GM18499 (cell line): ENCODE data around the gene CCDC146.
A peak's percentile ranks its signal among the peaks of the same experiment; 100 is the strongest.
"Not testable (repeated sequence)": the region's sequence is repeated elsewhere in the genome, so short reads cannot be mapped to it uniquely, and the experiment has no call there.

ENCODE experiments used
- ATAC-seq: cut with Tn5 transposase; IDR thresholded peaks from one replicate; pipeline ENCODE4 v1.9.1; 2021; ENCODE audit warnings: moderate number of reproducible peaks; ENCODE audit not compliant: insufficient read depth, unreplicated experiment

CCDC146 gene, protein sequence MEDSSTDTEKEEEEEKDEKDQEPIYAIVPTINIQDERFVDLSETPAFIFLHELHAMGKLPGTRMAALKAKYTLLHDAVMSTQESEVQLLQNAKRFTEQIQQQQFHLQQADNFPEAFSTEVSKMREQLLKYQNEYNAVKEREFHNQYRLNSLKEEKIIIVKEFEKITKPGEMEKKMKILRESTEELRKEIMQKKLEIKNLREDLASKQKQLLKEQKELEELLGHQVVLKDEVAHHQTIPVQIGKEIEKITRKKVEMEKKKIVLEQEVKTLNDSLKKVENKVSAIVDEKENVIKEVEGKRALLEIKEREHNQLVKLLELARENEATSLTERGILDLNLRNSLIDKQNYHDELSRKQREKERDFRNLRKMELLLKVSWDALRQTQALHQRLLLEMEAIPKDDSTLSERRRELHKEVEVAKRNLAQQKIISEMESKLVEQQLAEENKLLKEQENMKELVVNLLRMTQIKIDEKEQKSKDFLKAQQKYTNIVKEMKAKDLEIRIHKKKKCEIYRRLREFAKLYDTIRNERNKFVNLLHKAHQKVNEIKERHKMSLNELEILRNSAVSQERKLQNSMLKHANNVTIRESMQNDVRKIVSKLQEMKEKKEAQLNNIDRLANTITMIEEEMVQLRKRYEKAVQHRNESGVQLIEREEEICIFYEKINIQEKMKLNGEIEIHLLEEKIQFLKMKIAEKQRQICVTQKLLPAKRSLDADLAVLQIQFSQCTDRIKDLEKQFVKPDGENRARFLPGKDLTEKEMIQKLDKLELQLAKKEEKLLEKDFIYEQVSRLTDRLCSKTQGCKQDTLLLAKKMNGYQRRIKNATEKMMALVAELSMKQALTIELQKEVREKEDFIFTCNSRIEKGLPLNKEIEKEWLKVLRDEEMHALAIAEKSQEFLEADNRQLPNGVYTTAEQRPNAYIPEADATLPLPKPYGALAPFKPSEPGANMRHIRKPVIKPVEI

DNA sequence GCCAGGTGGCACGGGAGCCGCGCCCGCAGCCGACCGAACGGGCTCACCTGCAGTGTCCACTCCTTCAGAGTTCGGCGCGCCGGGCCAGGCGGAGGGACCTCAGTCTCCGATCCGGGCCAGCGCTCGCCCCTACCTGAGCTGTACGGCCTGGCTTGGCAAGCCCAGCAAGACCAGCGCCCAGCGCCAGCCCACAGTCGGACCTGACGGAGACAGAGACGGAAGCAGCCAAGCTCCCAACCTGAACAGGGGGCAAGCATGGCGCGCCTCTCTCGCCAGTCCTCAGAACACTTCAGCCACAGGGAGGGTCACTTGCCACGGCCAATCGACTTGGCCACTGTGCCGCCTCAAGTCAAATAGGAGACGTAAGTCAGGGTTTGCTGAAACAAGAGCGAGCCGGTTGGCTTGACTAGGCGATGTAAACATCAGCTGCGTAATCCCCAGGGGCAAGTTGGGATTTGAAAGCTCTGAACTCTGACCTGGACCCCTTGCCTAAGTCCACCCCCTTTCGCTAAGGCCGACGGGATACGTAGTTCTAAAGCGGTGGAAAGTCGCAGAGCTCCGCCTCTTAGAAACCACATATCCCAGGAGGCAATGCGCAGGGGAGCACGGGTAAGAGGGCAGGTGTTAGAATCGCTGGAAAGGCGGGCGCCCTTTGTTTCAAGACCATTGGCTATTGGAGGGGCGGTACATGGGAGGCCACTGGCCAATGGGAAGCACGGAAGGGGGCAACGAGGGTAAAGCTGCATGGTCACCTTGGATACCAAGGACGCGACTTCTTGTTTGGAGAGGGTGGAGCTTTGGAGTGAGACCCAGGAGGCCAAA is at the start of gene CCDC146:
Gene CCDC146, plus strand, starts transcription at position 756 of the 822 bp plus-strand sequence. CDS start 45,054 bp downstream, outside the sequence.
- peak; percentile 93 for ATAC-seq

DNA sequence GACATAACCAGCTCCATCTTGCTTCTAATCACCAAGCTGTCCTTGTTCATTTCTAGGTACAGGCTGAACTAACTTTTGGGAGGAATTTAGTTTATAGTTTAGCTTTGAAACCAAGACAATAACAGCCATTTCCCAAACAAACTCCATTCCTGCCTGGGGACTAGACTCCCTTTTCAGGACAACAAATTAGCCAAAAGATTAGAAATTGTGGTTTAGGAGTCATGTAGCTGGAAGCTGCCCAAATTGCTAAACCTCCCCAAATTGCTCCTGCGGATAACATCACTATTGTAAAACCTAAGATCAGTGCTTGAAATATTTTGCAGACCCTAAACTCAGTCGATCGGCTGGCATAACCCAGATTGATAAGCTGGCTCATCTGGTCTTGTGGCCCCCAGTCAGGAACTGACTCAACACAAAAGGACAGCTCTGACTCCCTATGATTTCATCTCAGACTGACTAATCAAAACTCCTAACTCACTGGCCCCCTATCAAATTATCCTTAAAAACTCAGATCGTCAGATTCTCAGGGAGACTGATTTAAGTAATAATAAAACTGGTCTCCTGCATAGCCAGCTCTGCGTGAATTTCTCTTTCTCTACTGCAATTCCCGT is 47.5 kb upstream of the CCDC146 start:
- ATAC-seq, result not testable (repeated sequence)

DNA sequence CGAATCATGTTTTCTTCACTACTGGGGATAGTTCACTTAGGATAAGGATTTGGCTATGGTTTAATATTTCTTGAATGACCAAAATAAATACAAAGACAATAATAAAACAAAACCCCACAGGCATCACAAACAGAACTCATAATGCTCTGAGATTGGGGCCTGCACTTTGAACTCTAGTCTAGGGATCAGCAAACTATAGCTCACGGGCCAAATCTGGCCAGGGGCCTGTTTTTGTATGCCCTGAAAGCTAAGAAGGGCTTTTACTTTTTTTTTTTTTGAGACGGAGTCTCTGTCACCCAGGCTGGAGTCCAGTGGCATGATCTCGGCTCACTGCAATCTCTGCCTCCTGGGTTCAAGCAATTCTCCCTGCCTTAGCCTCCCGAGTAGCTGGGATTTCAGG is 45.4 kb upstream of the CCDC146 start:
- ATAC-seq, result not testable (repeated sequence)

DNA sequence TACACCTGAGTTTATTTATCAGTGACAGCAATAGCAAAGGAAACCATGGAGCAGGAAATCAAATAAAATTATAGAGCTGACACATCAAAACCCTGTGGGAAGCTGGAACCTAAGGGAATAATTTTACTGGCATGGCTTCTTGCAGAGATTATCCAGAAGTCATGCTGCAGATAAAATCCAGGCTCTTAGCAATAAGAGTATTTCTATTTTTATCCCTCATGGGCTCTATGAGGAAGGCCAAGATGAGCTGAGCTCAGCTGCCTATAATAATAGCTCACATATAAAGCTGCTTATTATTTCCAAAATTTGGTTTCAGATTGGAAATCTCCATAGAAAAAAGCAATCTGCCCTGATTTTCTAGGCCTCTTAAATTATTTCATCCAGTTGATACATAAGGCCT is 43.3 kb upstream of the CCDC146 start:
- not testable (repeated sequence) for ATAC-seq

DNA sequence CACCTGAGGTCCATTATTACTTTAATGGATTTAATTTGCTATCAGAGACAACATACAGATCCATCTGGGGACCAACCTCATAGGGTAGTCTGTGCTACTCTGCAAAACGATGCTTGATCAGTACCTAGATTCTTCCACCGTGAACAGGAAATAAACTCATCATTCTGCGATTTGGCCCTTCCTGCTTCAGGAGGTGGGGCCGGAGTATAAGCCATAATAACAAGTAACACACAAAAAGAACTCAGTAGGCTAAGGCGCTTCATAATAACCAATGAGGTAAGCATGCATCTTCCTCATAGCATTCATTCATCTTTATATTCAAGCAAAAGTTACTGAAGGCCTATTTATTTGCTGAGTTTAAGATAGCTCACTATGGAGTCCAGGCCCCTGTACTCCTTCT is 42.8 kb upstream of the CCDC146 start:
- ATAC-seq, result not testable (repeated sequence)

DNA sequence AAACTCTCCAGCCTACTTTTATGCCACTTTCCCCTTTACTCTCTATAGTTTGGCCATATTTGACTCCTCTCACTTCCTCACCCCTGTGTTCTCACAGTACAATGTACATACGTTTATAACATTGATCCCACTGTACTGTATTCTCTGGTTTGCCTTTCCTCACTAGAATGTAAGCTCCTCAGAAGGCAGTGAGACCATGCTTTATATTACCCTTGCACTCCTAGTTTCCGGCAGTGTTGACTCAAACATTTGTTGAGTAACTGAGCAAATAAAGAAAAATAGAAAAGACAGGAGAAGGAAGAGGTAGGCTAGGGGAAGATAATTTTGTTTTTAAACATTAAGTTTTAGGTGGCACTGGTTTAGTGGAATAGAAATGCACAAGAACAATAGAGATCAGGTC is 42.2 kb upstream of the CCDC146 start:
- not testable (repeated sequence) for ATAC-seq

DNA sequence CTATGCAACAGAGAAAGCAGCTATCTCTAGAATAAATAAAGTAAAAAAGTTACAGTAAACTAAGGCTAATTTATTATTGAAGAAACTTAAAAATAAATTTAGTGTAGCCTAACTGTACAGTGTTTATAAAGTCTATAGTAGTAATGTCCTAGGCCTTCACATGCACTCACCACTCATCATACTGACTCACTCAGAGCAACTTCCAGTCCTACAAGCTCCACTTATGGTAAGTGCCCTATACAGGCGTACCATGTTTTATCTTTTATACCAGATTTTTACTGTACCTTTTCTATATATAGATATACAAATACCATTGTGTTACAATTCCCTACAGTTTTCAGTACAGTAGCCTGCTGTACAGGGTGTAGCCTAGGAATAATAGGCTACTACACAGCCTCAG is 40.2 kb upstream of the CCDC146 start:
- ATAC-seq, result not testable (repeated sequence)

DNA sequence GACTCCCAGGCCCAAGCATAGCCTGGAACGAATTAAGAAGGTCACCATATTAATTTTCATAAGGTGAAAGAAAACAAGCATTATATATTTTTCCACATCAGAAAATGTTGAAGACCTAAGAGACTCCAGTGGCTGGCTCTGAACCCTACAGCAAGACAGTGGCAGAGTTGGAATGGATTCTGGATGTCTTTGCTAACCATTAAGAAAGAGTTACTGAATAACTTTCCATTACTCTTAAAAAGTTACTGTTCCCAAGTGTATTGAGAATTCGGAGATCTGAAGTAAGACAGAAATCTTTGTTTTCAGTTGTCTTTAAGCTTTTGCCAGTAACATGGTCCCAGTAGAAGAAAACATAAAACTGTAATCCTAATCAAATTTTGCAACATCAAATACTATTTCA is 30.1 kb upstream of the CCDC146 start:
- not testable (repeated sequence) for ATAC-seq

DNA sequence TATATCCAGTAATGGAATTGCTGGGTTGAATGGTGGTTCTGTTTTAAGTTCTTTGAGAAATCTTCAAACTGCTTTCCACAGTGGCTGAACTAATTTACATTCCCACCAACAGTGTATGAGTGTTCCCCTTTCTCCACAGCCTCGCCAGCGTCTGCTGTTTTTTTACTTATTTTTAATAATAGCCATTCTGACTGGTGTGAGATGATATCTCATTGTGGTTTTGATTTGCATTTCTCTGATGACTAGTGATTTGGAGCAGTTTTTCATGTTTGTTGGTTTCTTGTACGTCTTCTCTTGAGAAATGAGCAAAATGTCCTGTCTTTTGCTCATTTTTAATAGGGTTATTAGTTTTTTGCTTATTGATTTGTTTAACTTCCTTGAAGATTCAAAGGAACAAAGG is 21.9 kb upstream of the CCDC146 start:
- not testable (repeated sequence) for ATAC-seq

DNA sequence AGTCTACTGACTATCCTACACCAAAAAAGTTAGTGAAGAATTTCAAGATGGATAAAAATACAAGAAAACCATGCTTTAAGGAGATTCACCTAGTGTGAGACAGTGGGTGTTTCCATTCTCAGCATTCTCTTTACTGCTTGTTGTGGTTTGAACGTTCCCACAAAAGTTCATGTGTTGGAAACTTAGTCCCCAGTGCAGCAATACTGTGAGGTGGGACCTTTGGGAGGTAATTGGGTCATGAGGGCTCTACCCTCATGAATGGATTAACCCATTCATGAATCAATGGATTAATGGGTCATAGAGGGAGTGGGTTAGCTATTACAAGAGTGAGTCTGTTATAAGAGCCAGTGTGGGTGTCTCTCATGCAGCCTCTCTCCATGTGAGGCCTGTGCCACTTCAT is 21.2 kb upstream of the CCDC146 start:
- not testable (repeated sequence) for ATAC-seq

DNA sequence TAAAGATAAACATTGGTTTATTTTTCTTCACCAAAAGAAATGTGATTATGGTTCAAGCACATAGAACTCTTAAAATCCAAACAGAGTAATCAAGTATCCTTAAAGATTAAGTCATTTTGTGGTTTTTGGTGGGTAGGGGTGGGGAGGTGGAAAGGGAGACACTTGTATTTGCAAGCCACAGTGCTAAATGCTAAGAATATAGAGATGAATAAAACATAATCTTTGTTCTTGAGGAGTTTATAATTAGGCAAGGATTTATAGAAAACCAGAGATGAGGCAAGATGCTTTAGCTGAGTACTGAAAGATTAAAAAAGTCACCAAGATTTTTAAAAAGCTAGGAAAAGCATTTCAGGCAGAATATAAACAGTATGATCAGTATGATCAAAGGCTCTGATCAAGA is 19.7 kb upstream of the CCDC146 start:
- ATAC-seq, result not testable (repeated sequence)

DNA sequence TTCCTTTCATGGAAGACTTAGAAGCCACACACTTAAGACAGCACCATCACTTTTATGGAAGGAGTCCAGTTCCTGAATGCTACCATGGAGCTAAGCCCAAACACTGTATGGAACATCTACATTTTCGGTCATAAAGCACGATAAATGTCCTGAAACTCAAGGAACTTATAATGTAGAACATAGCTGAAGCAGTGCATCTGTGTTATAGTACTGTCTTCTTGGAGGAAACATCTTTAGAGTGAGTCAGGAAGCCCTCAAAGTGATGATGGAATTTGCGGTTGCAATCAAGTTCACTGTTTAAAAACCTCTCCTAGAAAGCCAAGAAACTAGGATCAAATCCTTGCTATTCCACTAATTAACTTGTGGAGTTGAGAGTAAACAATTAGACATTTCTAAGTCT is 16.5 kb upstream of the CCDC146 start:
- ATAC-seq, result not testable (repeated sequence)

DNA sequence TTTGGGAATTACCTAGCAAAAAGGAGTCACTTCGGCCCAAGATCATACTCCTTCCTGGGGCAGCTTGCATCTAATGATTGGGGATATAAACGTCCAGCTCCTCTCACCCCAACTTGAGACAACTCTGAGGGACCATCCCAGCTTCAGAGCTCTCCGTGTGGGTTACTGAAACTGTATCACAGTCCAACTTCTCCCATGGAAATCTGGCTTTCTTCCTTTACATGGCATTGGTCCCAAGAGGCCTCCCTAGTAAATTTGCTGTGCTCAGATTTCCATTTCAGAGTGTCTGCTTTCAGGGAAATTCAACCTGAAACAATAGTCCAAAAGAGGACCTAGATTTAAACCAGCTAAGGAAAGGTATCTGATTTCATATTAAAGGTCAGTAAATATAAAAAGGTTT is 14.8 kb upstream of the CCDC146 start:
- not testable (repeated sequence) for ATAC-seq

DNA sequence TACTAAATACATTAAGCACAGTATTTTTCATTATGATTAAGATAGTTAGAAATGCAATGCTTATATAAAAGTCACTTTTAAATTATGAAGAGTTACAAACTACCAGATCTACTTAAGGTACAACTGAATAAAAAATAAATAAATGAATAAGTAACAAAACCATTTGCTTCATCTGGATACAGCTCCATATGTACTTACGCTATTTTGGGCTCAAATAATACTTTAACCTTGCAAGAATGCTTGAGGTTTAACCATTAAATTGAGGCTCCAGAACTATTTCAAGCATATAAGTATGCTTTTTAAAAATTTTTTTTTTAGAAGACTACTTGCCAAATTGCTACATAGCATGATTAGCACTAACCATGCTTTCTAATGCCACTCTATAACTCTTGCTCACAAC is 14.1 kb upstream of the CCDC146 start:
- ATAC-seq, result not testable (repeated sequence)

DNA sequence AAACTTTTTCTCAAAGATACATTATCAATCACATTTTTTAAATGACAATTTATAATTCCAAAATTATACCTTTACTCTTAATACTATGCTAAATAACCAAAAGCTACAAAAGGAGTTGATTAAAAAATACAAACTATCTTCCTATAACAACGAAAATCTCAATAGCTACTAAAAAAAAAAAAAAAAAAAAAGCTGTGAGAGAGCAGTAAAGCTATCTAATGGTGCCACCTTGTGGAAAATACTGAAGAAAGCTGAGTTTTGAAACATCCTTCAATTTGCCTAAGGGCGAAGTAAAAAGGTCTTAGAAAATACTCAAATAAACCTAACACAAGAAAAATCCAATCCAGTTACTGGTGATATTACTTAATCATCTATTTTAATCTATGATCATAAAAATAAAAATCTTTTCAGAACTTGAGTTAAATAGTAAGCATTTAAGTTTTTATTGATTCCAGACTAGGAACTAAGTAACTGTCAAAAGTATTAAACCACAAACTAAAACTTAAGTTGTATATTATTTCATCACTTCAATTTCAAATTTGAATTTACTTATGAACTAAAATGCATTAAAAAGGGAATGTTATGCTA is 9.6 kb upstream of the CCDC146 start:
- ATAC-seq, result not testable (repeated sequence)

DNA sequence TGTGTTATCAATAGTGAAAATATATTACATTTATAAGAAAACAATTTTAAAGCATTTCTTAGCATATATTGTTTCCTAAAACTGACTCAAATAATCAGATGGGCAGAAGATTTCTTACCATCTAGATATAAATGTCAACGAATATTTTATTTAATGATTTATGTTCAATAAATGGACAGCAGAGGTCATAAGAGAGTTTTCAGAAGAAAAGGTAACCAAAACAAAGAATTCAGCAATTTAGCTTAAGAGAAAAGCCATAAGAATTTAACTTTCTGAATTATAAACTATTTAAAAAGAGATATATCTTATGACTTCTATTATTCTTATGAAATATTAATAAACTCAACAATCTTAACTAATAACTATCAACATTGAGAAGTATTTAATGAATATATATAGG is 3.1 kb downstream of the CCDC146 start:
- ATAC-seq, result not testable (repeated sequence)

DNA sequence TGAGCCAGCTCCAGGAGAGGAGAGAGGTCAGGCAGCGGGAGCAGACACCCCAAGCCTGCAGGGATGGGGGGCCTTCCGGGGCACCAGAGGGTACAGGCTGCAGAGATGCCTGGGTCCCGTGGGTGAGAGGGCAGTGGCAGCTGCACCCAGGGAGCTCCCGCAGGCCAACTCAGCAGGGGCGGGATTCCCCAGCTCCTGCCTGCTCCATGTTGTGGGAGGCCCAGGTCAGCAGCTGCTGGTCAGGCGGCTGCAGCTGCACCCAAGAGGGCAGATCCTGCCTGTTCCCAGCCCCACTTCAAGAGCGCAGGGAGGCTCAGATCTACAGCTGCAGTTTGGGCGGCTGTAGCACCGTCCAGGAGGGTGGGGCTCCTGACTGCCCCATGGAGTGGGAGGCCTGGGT is 4.6 kb downstream of the CCDC146 start:
- ATAC-seq, result not testable (repeated sequence)

DNA sequence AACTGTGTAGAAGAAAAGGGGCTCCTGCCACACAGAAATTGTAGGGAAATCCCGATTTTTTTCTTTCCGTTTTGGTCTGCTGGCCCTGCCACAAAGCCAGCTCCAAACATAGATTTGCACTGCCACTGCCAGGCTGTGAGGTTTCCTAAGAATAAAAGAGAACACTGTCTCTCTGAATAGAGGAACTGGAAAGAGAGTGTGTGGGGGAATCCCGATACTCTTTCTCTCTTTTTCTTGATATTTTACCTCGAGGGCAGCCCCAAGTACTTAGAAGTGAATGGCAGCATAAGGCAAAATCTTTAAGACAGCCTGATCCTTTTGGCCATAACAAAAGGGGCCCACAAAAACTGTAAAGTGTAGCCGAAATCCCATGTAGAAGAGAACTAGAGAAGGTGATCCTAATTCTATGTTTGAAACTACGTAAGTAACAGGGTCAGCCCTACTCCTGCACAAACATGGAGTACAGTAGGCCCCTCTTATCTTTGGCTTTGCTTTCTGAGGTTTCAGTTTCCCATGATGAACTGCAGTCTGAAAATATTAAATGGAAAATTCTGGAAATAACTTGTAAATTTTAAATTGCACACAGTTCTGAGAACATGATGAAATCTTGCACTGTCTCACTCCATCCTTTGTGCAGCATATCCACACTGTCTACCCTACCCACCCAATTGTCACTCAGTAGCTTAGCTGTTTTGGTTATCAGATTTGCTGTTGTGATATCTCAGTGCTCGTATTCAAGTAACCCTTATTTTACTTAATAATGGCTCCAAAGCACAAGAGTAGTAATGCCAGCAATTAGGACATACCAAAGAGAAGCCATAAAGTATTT is 6.4 kb downstream of the CCDC146 start:
- peak; percentile 75 for ATAC-seq
